Raji (cell line): ENCODE measurements around the gene TTC3.

Source experiments
- POLR2A ChIP-seq: IDR thresholded peaks from 2 replicates; pipeline ENCODE4 v1.6.1; 2011; ENCODE audit warnings: low read depth, low read length, control low read depth; ENCODE audit not compliant: insufficient read depth

The TTC3 gene

DNA sequence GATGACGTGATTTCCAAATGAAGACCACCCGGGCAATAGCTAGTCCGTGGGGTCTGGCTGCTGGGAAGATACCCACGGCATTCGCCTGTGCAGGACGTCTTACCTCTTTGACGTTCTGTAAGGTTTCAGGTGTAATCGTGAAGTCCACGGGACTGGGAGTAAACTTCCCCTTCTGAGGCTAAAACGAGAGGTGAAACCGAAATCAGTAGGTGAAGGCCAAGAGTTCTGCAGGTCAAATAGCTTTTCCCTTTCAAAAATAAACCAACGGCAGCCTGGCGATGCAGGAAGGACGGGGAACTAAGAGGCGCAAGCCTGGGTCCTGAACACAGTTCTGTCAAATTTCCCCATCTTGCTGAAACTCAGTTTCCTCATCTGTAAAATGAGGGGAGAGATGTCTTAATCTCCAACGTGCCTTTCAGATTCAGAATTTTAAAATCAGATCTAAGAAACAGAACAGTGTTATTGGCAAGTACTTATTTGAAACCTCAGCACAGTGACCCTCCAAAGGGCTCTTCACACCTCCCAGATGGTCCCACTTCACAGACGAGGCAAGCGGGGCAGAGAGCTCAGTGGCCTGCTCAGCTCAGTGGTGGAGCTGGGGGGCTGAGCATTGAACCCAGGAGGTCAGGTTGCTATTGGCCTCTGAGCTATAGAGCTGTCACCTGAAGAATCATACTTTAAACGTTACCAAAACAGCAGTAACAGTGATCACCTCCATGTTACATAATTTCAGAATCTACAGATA, 159.4 kb downstream of the TTC3 start:
- TF ChIP-seq POLR2A, result no peak

GRCh38 chr21:37233551-37234146, 160.6 kb downstream of the TTC3 start:
- no peak for TF ChIP-seq POLR2A

- TF ChIP-seq POLR2A, result no peak
Observed at GRCh38 chr21:37237346-37237745, 164.3 kb downstream of the TTC3 start.

DNA sequence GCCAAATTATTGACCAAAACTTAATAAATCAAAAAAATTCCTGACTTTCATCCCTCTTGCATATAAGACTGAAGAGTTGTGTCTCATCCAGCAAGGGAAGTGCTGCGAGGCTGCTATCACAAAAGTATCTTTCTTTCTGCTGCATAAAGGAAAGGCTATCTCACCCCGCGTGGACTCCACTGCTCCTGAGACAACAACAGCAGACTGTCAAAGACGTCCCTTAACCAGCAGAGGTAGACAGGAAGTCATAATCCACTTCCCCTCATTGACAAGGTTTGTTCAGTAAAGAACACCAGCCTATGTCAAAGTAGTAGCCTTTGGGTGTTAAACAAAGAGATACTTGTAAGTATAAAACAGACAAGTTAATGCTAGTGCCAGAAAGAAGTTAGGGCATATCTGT, 164.7 kb downstream of the TTC3 start:
- TF ChIP-seq POLR2A, result no peak

GRCh38 chr21:37240978-37241377, 167.9 kb downstream of the TTC3 start:
- no peak for TF ChIP-seq POLR2A

DNA sequence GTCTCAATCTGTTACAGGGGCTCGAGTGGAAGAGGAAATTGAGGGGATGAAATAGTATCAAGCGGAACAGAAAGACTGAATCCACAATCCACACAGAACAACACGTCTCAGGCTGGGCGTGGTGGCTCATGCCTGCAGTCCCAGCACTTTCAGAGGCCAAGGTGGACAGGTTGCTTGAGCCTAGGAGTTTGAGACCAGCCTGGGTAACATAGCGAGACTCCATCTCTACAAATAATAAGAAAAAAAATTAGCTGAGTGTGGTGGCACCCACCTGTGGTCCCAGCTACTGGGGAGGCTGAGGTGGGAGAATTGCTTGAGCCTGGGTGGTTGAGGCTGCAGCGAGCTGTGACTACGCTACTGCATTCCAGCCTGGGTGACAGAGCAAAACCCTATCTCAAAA, 168.4 kb downstream of the TTC3 start:
- TF ChIP-seq POLR2A, result no peak

- TF ChIP-seq POLR2A, result no peak
Observed at GRCh38 chr21:37243961-37244360, 170.9 kb downstream of the TTC3 start.

DNA sequence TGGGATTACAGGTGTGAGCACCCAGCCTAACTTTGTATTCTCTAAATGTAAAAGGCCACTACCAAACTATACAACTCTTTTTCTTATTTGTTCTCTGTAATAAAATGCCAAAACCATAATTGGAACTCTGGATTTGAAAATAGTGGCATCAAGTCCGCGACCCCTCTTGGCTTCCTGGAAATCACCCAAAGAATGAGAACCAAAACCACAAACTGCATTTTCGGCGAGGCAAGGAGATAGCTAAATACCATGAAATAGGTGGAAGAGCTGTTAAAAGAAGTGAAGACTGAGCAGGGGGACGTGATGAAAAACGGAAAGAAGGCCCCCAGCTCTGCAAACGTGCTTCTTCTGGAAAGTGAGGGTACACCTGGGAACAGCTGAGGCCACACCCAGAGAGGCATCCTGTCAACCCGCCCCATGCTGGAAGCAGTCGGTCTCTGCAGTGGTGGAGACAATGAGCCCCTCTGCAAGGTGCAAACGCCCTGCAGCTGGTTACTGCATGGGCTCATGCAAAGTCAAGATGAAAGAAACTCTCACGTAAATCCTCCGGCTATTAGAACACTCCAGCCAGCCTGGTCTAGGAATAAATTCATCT, 171.5 kb downstream of the TTC3 start:
- no peak for TF ChIP-seq POLR2A

DNA sequence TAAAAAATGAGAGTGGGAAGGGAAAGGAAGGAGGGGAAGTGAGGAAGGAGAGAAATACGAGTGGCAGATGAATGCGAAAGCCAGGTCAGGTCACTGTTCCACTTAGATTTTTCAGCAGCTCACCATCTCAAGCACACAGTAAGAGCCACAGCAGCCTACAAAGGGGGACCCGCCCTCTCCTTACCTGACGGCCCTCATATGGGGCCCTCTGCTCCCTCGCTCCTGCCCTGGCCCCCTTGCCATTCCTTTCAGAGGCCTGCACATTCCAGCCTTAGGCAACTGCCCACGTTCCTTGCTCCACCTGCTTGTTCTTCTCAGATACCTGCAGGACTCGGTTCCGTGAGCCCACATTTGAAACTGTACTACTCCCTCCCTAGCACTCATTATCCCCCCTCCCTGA, 172.1 kb downstream of the TTC3 start:
- no peak for TF ChIP-seq POLR2A

GRCh38 chr21:37248298-37248697, 175.2 kb downstream of the TTC3 start:
- TF ChIP-seq POLR2A, result no peak

DNA sequence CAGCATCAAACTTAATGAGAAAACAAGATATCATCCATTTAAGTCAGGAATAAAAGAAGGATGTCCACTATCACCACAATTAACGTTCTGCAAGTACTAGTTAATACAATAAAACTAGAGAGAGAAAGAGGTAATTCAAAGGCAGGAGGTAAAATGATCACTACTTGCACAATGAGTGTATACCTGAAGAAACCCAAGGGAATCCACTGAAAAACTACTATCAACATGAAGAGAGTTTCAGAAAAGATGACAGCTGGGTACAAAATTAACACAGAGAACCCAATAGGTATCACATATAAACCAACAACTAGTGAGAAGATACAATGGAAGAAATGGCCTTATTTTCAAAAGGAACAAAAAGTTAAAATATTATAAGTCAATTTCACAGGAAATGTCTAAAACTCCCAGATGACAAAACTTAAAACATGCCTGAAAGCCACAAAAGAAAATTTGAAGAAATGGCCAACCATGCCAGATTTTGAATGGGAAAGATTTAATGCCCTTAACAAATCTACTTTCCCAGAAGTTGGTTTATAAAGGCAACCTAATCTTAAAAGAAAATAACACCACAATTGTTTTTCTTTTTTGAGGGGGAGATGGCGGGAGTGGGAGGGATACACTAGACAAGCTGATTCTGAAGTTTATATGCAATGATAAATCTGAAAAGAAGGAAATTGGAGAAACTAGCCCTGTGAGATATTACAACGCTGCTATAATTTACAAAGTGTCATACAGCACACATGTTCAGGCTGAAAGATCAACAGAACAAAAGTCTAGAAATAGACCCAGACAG, 176.3 kb downstream of the TTC3 start:
- no peak for TF ChIP-seq POLR2A

- no peak for TF ChIP-seq POLR2A
Observed at GRCh38 chr21:37251294-37251634, 178.2 kb downstream of the TTC3 start.
